NCI-H82 treated with DMSO at 0.1 percent for 48 hours (cell line): ENCODE measurements around the gene BOD1L2.
A peak's percentile ranks its signal among the peaks of the same experiment; 100 is the strongest.

ENCODE experiments used
- DNase-seq: peaks from one replicate; lab custom pipeline; 2025; ENCODE audit not compliant: unreplicated experiment; lab: John Stamatoyannopoulos, UW

Gene BOD1L2

GRCh38 chr18:57150081-57150480 is 3.2 kb downstream of the BOD1L2 start:
- no peak for DNase-seq

DNA sequence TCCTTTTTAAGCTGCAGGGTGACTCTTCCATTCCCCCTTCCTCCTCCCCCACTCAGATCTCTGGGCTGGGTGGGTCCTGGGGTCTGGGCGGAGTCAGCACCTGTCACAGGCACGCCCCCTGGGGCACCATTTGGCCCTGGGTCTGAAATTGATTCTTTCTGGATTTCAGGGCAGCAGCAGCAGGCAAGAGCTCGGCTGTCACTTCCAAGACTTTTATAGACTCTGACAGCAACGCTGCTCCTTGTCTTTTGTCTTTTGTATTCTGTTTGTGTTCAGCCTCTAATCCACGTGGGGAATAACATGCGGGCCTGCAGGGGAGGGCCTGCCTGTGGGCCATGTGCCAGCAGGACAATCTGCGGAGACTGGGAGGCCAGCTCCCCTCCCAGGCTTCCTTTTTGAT is 3.9 kb downstream of the BOD1L2 start:
- peak; percentile 76 for DNase-seq

DNA sequence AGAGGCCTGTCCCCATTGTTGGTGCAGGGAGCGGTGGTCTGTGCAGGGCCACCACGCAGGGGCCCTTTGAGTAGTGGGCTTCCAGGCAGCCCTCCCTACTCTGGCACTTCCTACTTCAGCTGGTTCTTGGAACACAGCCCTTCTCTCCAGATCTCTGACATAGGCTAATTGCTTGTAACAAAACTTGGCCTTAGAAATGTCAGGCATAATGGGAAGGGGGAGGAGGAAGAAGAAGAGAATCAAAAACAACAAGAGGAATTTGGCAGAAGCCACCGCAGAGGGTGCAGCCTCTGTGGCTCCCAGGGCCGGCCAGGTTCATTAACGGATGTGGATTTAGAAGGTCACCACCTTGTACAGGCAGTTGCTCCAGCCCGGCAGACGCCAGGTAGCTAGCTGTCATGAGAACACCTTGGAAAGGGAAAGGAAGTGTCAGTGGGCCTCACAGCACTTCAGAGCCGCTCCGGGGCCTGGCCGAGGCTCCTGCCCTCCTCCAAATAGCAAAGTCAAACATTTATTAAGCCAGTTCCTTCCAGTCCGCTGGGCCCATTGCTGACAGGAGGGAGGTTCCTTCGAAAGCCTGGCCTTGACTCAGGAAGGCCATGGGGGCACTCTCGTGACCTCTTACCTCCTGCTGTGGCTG is 7.4 kb downstream of the BOD1L2 start:
- DNase-seq, result no peak

- DNase-seq, result no peak
Measured at GRCh38 chr18:57164401-57164800, 17.5 kb downstream of the BOD1L2 start.

DNA sequence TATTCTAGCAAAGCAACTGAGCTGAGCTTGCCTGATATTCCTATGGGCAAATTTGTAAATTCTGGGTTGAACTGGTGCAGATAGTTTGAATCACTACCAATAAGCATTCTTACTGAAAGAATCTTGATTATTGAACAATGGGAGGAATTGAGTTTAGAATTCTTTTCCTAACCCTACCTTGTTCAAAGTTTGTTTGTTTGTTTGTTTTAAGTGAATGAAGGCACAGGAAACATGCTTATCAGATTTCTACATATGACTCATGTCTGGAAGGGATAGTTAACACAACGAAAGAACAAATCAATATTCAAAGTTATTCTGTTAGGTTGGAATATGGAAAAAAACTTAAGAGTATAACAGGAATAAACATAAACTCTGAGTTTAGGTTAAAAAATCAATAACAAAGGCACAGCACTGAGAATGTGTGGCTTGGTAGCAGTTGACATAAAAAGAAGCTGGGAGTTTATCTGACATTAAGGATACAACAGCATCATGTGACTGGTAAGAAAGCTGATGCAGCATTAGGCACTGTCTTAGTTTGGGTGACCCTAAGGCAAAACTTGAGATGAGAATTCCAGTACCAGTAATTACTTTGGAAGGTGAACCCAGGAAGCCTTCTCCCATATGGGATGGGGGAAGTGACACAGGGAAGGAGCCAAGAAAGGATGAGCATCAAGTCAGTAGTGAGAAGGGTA is 20.9 kb downstream of the BOD1L2 start:
- no peak for DNase-seq

DNA sequence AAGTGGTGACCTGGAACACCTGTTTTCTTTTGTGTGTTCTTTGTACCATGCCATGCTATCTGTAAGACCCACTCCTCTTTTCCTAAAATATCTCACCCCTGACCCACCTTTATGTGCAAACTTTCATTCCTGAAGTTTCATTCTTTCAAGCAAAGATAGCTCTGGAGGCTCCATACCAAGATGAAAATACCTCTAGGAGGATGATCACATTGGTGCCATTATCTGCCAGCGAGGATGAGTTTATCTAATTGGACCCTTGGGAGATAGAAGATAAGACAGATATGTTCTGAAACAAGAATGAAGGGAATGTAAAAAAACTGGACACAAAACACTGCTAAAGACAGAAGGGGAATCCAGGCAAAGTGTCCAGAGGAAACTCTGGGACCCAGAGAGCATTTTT is 24.1 kb downstream of the BOD1L2 start:
- no peak for DNase-seq

- DNase-seq, result no peak
Measured at GRCh38 chr18:57175532-57175931, 28.6 kb downstream of the BOD1L2 start.

DNA sequence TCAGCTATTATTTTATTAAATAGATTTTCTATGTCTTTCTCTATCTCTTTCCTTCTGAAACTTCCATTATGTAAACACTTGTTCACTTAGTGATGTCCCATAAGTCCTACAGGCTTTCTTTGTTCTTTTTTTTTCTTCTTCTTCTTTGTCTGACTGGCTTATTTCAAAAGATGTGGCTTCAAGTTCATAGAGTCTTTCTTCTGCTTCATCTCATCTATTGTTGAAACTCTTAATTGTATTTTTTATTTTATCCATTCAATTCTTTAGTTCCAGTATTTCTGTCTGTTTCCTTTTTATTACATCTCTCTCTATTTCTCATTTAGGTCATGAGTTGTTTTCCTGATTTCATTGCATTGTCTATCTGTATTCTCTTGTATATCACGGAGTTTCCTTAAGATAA is 38.5 kb downstream of the BOD1L2 start:
- DNase-seq, result no peak

DNA sequence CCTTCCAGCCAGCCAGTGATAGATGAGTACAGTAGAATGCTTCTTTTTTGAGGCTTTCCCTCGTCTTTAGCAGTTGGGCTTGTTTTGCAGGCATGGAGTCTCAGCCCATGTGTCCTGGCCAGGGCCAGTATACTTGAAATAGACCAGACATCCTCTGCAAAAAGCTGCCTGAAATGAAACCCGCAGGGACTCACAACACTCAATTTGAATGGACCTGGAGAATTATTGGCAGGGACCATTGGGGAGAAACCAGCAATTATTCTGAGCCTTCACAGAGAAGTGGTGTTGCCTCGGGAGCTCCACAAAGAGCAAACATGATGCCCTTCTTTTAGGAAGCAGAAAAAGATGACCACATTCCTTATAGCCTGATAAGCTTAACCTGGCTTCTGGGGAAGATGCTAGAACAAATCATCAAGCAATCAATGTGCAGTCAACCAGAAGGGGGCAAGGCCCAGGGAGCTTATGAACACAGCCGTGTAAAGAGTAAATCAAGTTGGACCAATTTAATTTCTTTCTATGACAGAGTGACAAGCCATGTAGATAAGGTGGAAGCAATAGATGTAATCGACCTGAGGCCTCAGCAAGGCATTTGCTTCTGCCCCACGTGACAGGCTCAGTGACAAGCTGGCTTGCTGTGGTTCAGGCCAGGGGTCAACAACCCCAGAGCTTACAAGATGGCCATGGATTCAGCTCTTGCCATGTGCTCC is 42.1 kb downstream of the BOD1L2 start:
- DNase-seq, result no peak

- no peak for DNase-seq
Measured at GRCh38 chr18:57190026-57190425, 43.1 kb downstream of the BOD1L2 start.

GRCh38 chr18:57194070-57194469 is 47.2 kb downstream of the BOD1L2 start:
- no peak for DNase-seq

DNA sequence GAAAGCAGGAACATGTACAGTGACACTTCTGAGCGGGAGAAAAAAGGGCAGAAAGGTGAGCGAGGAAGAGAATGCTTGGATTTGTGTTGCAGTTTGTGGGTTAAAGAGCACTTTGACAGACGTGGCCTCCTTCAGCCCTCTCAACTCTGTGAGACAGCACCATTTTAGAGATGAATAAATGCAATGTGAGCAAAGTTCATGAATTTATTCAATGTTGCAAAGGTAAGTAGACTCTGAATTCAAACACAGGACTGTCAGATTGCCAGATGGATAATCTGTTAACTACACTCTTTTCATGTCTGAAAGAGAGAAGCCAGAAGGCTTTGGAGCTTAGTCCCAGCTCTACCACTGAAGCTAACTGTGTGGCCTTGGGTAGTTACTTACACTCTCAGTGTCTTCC is 47.7 kb downstream of the BOD1L2 start:
- DNase-seq, result no peak

- no peak for DNase-seq
Measured at GRCh38 chr18:57195341-57195740, 48.5 kb downstream of the BOD1L2 start.

DNA sequence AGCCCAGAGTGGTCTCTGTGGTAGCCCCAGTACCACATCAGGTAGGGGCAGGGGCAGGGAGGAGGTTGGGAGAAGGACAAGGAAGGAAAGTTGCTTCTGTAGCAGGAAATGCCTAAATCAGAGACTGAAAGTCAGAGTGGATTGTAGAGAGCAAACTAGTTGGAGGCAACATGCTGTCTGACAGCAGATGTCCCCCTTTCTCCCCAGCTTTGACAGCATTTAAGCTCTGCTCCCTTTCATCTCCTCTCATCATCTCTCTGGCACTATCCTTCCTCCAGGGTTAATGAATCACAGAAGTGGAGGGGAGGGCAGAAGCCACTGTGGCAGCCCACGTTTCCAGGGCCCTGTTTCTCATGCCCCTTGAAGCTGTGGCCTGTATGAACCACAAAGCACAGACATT is 50.4 kb downstream of the BOD1L2 start:
- no peak for DNase-seq

- no peak for DNase-seq
Measured at GRCh38 chr18:57198073-57198472, 51.2 kb downstream of the BOD1L2 start.
